SU-DHL-6 (cell line): Measurements from ENCODE around the gene CYP3A5.

Experiments
- H2AFZ ChIP-seq: fragments of 200-600 bp; sonication (generic); 2 replicates; pipeline ENCODE4 v1.6.1; 2014; ENCODE audit warnings: low read depth, mild to moderate bottlenecking, moderate library complexity, mixed read lengths, antibody characterized with exemption, low read length; ENCODE audit not compliant: severe bottlenecking
- H3F3A ChIP-seq: fragments of 200-600 bp; shearing (Covaris generic); 2 replicates; pipeline ENCODE4 v1.6.0; 2016; ENCODE audit warnings: antibody characterized with exemption, mild to moderate bottlenecking; ENCODE audit not compliant: insufficient read depth
- H3K27ac ChIP-seq: fragments of 200-600 bp; sonication (generic); 2 replicates; pipeline ENCODE4 v1.5.1; 2016; ENCODE audit warnings: low read depth, mild to moderate bottlenecking, low read length, moderate library complexity, mixed read lengths
- H3K27me3 ChIP-seq: fragments of 200-600 bp; sonication (generic), shearing (Covaris generic); 2 replicates; pipeline ENCODE4 v1.6.0; 2014; ENCODE audit warnings: mild to moderate bottlenecking, low read length
- H3K36me3 ChIP-seq: fragments of 200-600 bp; sonication (generic); 2 replicates; pipeline ENCODE4 v1.6.1; 2014; ENCODE audit warnings: mild to moderate bottlenecking, low read length, mixed read lengths
- H3K4me2 ChIP-seq: fragments of 300-600, 200-600 bp; shearing (Covaris generic), sonication (generic); 2 replicates; pipeline ENCODE4 v1.6.0; 2014; ENCODE audit warnings: low read length, low read depth, mild to moderate bottlenecking; ENCODE audit not compliant: poor library complexity, severe bottlenecking
- H3K4me3 ChIP-seq: fragments of 200-600 bp; sonication (generic); 2 replicates; pipeline ENCODE4 v1.5.1; 2014; ENCODE audit warnings: antibody characterized with exemption, low read length, mild to moderate bottlenecking, mixed read lengths; ENCODE audit not compliant: insufficient read depth, poor library complexity, severe bottlenecking
- H3K79me2 ChIP-seq: fragments of 200-600 bp; sonication (generic); 2 replicates; pipeline ENCODE4 v1.6.1; 2014; ENCODE audit warnings: mild to moderate bottlenecking, low read length, moderate library complexity; ENCODE audit not compliant: insufficient read depth
- H3K9ac ChIP-seq: fragments of 200-600 bp; sonication (generic); 2 replicates; pipeline ENCODE4 v1.7.0; 2014; ENCODE audit warnings: mild to moderate bottlenecking, low read length
- H3K9me2 ChIP-seq: fragments of 200-600 bp; sonication (generic); replicated peaks from 2 replicates; pipeline ENCODE4 v1.6.1; 2014; ENCODE audit warnings: low read length; ENCODE audit not compliant: insufficient read depth
- H3K9me3 ChIP-seq: fragments of 200-600 bp; sonication (generic); 2 replicates; pipeline ENCODE4 v1.6.1; 2014; ENCODE audit warnings: low read length, mixed read lengths; ENCODE audit not compliant: insufficient read depth
- H4K20me1 ChIP-seq: fragments of 200-600 bp; sonication (generic); 2 replicates; pipeline ENCODE4 v1.6.1; 2014; ENCODE audit warnings: low read depth, mild to moderate bottlenecking, antibody characterized with exemption, low read length, moderate library complexity, mixed read lengths
- EZH2phosphoT487 ChIP-seq: fragments of 200-600 bp; sonication (generic), shearing (Covaris generic); conservative IDR thresholded peaks from 2 replicates; pipeline ENCODE4 v1.6.1; 2018; ENCODE audit warnings: mild to moderate bottlenecking, antibody characterized with exemption, low read length, moderate library complexity, mixed read lengths
- TF ChIP-seq, protein P1 (sequence below): fragments of 200-600 bp; sonication (generic); IDR thresholded peaks from one replicate; pipeline ENCODE4 v1.5.1; 2017; ENCODE audit warnings: antibody characterized with exemption, mild to moderate bottlenecking, low read length, moderate library complexity; ENCODE audit not compliant: insufficient read depth, poor library complexity, severe bottlenecking

Gene CYP3A5

DNA sequence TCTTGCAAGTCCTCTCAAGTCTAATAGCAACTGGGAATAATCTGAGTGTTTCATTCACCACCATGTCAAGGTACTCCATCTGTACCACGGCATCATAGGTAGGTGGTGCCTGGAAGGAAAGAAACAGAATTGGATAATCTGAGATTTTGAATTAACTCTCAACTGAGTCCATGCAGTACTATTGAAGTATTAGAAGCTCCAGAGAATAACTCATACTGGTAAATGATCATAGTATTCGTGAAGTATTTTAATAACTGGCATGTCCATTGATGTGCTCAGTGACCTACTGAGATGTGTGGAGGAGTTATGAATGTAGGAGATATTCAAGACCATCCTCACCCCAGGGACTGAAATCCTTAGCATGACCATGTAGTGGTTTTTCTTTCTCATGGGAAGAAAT, 27.1 kb downstream of the CYP3A5 start:
- Histone ChIP-seq H3K79me2 (no peaks in the 10 kb centered on the region), H2AFZ (no peak overlapping the region), H4K20me1 (no peaks in the 10 kb centered on the region), H3K9ac (no peak overlapping the region), H3K9me3 (no peaks in the 10 kb centered on the region), H3K9me2 (no peaks in the 10 kb centered on the region), H3F3A (no peaks in the 10 kb centered on the region), H3K4me2 (no peak overlapping the region), H3K4me3 (no peak overlapping the region), H3K36me3 (no peaks in the 10 kb centered on the region), H3K27ac (no peak overlapping the region), H3K27me3 (no peaks in the 10 kb centered on the region)
- TF ChIP-seq, protein P1, sequence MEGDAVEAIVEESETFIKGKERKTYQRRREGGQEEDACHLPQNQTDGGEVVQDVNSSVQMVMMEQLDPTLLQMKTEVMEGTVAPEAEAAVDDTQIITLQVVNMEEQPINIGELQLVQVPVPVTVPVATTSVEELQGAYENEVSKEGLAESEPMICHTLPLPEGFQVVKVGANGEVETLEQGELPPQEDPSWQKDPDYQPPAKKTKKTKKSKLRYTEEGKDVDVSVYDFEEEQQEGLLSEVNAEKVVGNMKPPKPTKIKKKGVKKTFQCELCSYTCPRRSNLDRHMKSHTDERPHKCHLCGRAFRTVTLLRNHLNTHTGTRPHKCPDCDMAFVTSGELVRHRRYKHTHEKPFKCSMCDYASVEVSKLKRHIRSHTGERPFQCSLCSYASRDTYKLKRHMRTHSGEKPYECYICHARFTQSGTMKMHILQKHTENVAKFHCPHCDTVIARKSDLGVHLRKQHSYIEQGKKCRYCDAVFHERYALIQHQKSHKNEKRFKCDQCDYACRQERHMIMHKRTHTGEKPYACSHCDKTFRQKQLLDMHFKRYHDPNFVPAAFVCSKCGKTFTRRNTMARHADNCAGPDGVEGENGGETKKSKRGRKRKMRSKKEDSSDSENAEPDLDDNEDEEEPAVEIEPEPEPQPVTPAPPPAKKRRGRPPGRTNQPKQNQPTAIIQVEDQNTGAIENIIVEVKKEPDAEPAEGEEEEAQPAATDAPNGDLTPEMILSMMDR, result no peak
- TF ChIP-seq EZH2phosphoT487, result no peak

DNA sequence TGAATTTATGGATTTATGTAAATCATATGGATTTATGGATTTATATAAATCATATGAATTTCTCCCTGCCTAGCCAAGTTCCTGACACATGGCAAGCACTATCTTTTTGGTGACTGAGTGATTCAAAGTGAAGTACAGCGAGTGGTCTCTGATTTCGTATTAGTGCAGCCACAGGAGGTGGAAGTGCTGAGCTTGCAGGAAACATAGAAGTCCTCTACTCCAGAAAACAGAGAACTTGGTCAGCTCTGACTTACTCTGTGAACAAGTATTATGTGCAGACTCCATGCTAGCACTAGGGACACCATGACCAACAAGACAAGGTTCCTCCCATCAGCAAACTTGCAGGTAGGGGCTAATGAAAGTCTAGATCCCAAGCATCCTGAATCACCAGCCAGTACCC, 28.5 kb downstream of the CYP3A5 start:
- Histone ChIP-seq H3K36me3 (no peaks in the 10 kb centered on the region), H3K9me3 (no peaks in the 10 kb centered on the region), H3K4me2 (no peak overlapping the region), H3K27ac (no peak overlapping the region), H3K27me3 (no peaks in the 10 kb centered on the region), H3K79me2 (no peaks in the 10 kb centered on the region), H2AFZ (no peak overlapping the region), H3K4me3 (no peak overlapping the region), H4K20me1 (no peaks in the 10 kb centered on the region), H3F3A (no peaks in the 10 kb centered on the region), H3K9ac (no peak overlapping the region), H3K9me2 (no peaks in the 10 kb centered on the region)
- TF ChIP-seq EZH2phosphoT487, result no peak

DNA sequence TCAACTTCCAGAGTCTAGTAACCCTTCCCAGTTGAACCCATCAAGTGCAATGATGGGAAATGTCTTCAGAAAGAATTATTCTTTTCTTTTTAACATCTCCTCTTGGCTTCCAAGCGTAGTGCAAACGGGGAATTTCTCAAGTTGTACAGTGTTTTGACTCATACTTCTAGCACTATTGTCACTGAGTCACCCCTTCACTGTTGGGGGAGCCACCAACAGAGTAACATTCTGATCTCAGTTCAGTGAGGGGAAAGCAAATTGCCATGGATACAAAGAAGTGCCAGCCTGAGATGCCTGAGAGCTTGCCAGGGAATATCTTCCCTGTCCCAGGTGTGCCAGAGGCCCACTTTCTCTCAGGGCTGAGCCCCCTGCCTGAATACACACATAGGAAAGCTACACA, 31.0 kb downstream of the CYP3A5 start:
- H3K36me3 ChIP-seq, result no peaks in the 10 kb centered on the region
- no peaks in the 10 kb centered on the region for H3K9me2 ChIP-seq
- TF ChIP-seq EZH2phosphoT487, result no peak
- TF ChIP-seq, protein P1, result no peak
- H3K27me3 ChIP-seq, result no peaks in the 10 kb centered on the region
- no peak overlapping the region for H3K27ac ChIP-seq
- H3K4me3 ChIP-seq, result no peak overlapping the region
- H3K9me3 ChIP-seq, result no peaks in the 10 kb centered on the region
- H2AFZ ChIP-seq, result no peak overlapping the region
- H4K20me1 ChIP-seq, result no peaks in the 10 kb centered on the region
- no peak overlapping the region for H3K4me2 ChIP-seq
- no peaks in the 10 kb centered on the region for H3F3A ChIP-seq
- no peak overlapping the region for H3K9ac ChIP-seq
- no peaks in the 10 kb centered on the region for H3K79me2 ChIP-seq

DNA sequence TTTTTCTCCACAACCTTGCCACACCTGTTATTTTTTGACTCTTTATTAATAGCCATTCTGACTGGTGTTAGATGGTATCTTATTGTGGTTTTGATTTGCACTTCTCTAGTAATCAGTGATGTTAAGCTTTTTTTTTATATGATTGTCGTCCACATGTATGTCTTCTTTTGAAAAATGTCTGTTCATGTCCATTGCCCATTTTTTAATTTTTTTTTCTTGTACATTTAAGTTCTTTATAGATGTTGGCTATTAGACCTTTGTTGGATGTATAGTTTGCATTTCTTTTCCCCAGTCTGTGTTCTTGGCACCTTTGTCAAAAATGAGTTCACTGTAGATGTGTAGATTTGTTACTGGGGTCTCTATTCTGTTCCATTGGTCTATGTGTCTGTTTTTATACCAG, 34.2 kb downstream of the CYP3A5 start:
- TF ChIP-seq EZH2phosphoT487, result no peak
- TF ChIP-seq, protein P1, result no peak

More for the DNA sequence above, 34.2 kb downstream of the CYP3A5 start:
- Histone ChIP-seq H3K9me2 (no peaks in the 10 kb centered on the region), H3F3A (no peaks in the 10 kb centered on the region), H3K36me3 (no peaks in the 10 kb centered on the region), H4K20me1 (no peaks in the 10 kb centered on the region), H3K27ac (no peak overlapping the region), H3K9me3 (no peaks in the 10 kb centered on the region), H3K4me3 (no peak overlapping the region), H3K9ac (no peak overlapping the region), H3K4me2 (no peak overlapping the region), H3K79me2 (no peaks in the 10 kb centered on the region), H3K27me3 (no peaks in the 10 kb centered on the region), H2AFZ (no peak overlapping the region)
